Natural killer cell (primary cell): ENCODE data around the gene MYDGF. TPM values are rescaled to one million over a fixed set of nuclear protein-coding genes. Genes with fewer than 3 reads are reported as not detected.

Source experiments
- ATAC-seq, 3 donors: fragments of 150-1000 bp in 2 of 3; fragments of 200-7000 bp in 1 of 3; cut with Tn5 transposase; 1 replicate in 1 of 3; 2 replicates in 2 of 3; pipeline ENCODE4 v1.10.0; 2021; ENCODE audit warnings: mild to moderate bottlenecking in 2 of 3, moderate library complexity in 2 of 3
- DNase-seq, 2 donors: peaks; one replicate each; pipeline versions ENCODE4 v3.0.0 to v3.0.0-alpha.2; 2013 to 2021; ENCODE audit warnings: mixed read lengths in 1 of 2
- H3K27ac ChIP-seq: one replicate; pipeline ENCODE4 v1.5.1; 2013; ENCODE audit warnings: mild to moderate bottlenecking, low read length
- H3K27me3 ChIP-seq: one replicate; pipeline ENCODE4 v1.6.1; 2013; ENCODE audit warnings: low read length; ENCODE audit not compliant: control insufficient read depth, insufficient read depth
- H3K36me3 ChIP-seq: one replicate; pipeline ENCODE4 v1.6.1; 2013; ENCODE audit warnings: low read length; ENCODE audit not compliant: control insufficient read depth, insufficient read depth
- H3K4me1 ChIP-seq: one replicate; pipeline ENCODE4 v1.6.1; 2013; ENCODE audit warnings: low read length; ENCODE audit not compliant: control insufficient read depth, insufficient read depth
- H3K4me3 ChIP-seq: one replicate; pipeline ENCODE4 v1.5.1; 2013; ENCODE audit warnings: low read length
- H3K9me3 ChIP-seq: one replicate; pipeline ENCODE4 v1.6.1; 2013; ENCODE audit warnings: low read length; ENCODE audit not compliant: control insufficient read depth, insufficient read depth
- H3K27ac Mint-ChIP-seq, 2 donors: one replicate each; pipeline ENCODE4 v1.8.0; 2022; ENCODE audit warnings: mild to moderate bottlenecking in 2 of 2, mixed read lengths in 2 of 2, moderate library complexity in 1 of 2
- H3K27me3 Mint-ChIP-seq, 2 donors: one replicate each; pipeline ENCODE4 v1.8.0; 2022; ENCODE audit warnings: low read depth in 2 of 2, mixed read lengths in 2 of 2
- H3K36me3 Mint-ChIP-seq: one replicate; pipeline ENCODE4 v1.8.0; 2022; ENCODE audit warnings: mixed read lengths
- H3K4me1 Mint-ChIP-seq, 2 donors: one replicate each; pipeline ENCODE4 v1.8.0; 2022; ENCODE audit warnings: mixed read lengths in 2 of 2
- H3K4me3 Mint-ChIP-seq: one replicate; pipeline ENCODE4 v1.8.0; 2022; ENCODE audit warnings: mild to moderate bottlenecking, moderate library complexity, mixed read lengths
- H3K9me3 Mint-ChIP-seq, 2 donors: one replicate each; pipeline ENCODE4 v1.8.0; 2022; ENCODE audit warnings: mixed read lengths in 2 of 2
- WGBS: methylation state at CpG from one replicate; pipeline ENCODE4 v1.1.7; 2013; ENCODE audit warnings: missing lambda C conversion rate; ENCODE audit not compliant: insufficient coverage; 5-methylcytosine and 5-hydroxymethylcytosine counted together
- intact Hi-C: fragments of 100-400 bp; cut with micrococcal nuclease; formaldehyde crosslinking; loops from one replicate; pipeline ENCODE4 v1.14.2; 2022
- total RNA-seq, 4 donors: library from RNA; stranded (reverse); fragments of 120-200 nt in 1 of 4; gene quantifications; one replicate each; pipeline versions ENCODE4 v1.2.3 to v1.2.4, GENCODE V29; 2013 to 2022
- TF ChIP-seq, protein P1 (sequence below): fragments of 200-600 bp; IDR thresholded peaks from one replicate; pipeline ENCODE4 v1.8.0; 2022; ENCODE audit warnings: antibody characterized with exemption

The MYDGF gene
- total RNA-seq, 3 donors from 2014 or later (not counting 1 experiment from before 2014, with no cell fraction given), result 36.9 to 41.8 (median 37.2) TPM

DNA sequence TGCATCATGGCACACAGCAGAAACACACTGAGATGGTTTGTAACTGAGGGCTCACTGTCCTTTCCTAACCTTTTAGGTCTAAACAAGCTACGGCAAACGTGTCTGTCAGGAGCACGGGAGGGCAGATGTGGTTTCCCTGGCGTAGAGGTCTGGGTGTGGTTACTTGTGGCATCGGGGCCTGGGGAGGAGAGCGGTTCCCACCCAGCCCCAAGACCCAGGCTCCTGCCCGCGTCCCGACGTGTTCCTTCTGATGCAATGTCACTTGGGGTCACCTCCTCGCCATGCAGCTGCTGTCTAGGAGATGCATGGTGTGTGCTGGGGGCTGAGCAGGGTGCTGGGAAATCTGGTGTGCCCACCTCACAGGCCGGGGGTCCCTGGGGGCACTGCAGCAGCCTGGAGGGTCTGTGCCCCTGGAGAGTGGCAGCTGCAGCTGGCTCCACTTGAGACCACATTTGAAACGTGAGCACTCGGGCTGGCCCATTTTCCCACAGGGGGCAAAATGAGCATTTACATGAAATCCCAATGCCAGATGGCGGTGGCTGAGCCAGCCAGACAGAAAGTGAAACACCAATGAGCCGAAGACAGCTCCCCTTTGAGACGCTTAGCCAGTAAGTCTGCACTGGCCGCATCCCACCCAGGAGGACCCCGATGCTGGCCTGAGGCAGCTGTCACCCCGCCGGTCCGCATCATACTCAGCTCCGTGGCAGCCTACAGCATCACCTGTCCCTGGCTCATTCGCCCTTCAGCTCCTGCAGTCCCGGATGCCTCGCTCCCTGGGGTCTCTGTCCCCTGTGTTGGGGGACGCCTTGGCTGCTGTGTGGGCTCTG is 22.3 kb upstream of the MYDGF start:
- intact Hi-C loops, result no loop called here
- TF ChIP-seq, protein P1, sequence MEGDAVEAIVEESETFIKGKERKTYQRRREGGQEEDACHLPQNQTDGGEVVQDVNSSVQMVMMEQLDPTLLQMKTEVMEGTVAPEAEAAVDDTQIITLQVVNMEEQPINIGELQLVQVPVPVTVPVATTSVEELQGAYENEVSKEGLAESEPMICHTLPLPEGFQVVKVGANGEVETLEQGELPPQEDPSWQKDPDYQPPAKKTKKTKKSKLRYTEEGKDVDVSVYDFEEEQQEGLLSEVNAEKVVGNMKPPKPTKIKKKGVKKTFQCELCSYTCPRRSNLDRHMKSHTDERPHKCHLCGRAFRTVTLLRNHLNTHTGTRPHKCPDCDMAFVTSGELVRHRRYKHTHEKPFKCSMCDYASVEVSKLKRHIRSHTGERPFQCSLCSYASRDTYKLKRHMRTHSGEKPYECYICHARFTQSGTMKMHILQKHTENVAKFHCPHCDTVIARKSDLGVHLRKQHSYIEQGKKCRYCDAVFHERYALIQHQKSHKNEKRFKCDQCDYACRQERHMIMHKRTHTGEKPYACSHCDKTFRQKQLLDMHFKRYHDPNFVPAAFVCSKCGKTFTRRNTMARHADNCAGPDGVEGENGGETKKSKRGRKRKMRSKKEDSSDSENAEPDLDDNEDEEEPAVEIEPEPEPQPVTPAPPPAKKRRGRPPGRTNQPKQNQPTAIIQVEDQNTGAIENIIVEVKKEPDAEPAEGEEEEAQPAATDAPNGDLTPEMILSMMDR, result no peak
- Mint-ChIP-seq H3K36me3 (no peaks in the 10 kb centered on the region), H3K4me3 (no peak overlapping the region), H3K9me3 (no peaks in the 10 kb centered on the region), H3K4me1 (peaks cover 0 to 4% of the 10 kb centered on the region in 2 donors), H3K27me3 (no peaks in the 10 kb centered on the region), H3K27ac (peak overlapping the region; percentile 16 to 65)
- no peaks in the 10 kb centered on the region for H3K9me3 ChIP-seq
- 86% methylated on average over 27 of the region's 27 CpGs for WGBS
- H3K4me1 ChIP-seq, result no peaks in the 10 kb centered on the region
- no peaks in the 10 kb centered on the region for H3K27me3 ChIP-seq
- H3K4me3 ChIP-seq, result no peak overlapping the region
- H3K36me3 ChIP-seq, result peaks cover 82% of the 10 kb centered on the region
- DNase-seq (no peak), ATAC-seq (no peak)
- H3K27ac ChIP-seq, result no peak overlapping the region

DNA sequence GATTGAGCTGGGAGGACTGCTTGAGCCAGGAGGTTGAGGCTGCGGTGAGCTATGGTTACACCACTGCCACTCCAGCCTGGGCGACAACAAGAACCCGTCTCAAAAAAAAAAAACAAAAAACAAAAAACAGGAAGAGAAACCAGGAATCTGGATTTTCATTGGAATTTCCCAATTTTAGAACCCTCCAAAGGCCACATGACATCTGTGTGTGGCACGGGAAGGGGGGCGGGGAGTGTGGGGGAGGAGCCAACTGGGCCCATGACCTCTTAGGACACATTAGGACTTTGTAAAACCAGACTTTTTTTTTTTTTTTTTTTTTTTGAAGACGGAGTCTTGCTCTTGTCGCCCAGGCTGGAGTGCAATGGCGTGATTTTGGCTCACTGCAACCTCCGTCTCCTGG is 21.2 kb upstream of the MYDGF start:
- Mint-ChIP-seq H3K4me3 (no peak overlapping the region), H3K27ac (no peak overlapping the region), H3K9me3 (no peaks in the 10 kb centered on the region), H3K36me3 (no peaks in the 10 kb centered on the region), H3K27me3 (no peaks in the 10 kb centered on the region), H3K4me1 (peaks cover 0 to 4% of the 10 kb centered on the region in 2 donors)
- Histone ChIP-seq H3K27ac (no peak overlapping the region), H3K4me1 (no peaks in the 10 kb centered on the region), H3K36me3 (peaks cover 82% of the 10 kb centered on the region), H3K4me3 (no peak overlapping the region), H3K27me3 (no peaks in the 10 kb centered on the region), H3K9me3 (no peaks in the 10 kb centered on the region)
- DNase-seq (no peak), ATAC-seq (no peak)
- intact Hi-C loops, result no loop called here
- 99% methylated on average over 8 of the region's 9 CpGs for whole genome bisulfite sequencing
- TF ChIP-seq, protein P1, result no peak

DNA sequence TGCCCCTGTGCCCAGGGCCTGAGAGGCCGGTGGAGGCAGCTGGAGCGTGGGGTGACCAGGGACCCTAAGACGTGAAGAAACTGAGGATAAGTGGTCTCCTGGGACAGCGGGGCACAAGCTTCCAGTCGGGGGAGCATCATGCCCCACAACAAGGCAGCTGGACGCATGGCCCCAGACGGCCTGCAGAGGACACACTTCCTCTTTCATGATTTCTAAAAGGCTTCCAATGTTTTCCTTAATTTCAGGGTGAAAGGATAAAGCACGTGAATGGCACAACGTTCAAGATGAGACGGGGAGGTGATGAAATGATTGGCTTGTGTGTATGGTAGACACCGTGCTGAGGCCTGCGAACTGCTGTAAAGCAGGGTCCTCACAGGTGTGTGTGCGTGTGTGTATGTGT is 20.2 kb upstream of the MYDGF start:
- peaks cover 81% of the 10 kb centered on the region for H3K36me3 ChIP-seq
- DNase-seq (no peak), ATAC-seq (no peak)
- intact Hi-C loops, result no loop called here
- H3K27me3 ChIP-seq, result no peaks in the 10 kb centered on the region
- Mint-ChIP-seq H3K27ac (no peak overlapping the region), H3K27me3 (no peaks in the 10 kb centered on the region), H3K36me3 (no peaks in the 10 kb centered on the region), H3K9me3 (no peaks in the 10 kb centered on the region), H3K4me3 (no peak overlapping the region), H3K4me1 (peaks cover 0 to 4% of the 10 kb centered on the region in 2 donors)
- no peak overlapping the region for H3K4me3 ChIP-seq
- 95% methylated on average over 13 of the region's 13 CpGs for WGBS
- no peaks in the 10 kb centered on the region for H3K9me3 ChIP-seq
- H3K4me1 ChIP-seq, result no peaks in the 10 kb centered on the region
- H3K27ac ChIP-seq, result no peak overlapping the region
- TF ChIP-seq, protein P1, result no peak
